Endometrial microvascular endothelial cells (primary cell): Measurements from ENCODE around the gene PAX3. TPM values are rescaled to one million over a fixed set of nuclear protein-coding genes. Genes with fewer than 3 reads are reported as not detected.

Experiments used
- in situ Hi-C: cut with HindIII; loops from 2 replicates; pipeline ENCODE4 v1.10.0; 2017; ENCODE audit warnings: low sequenced_read_pairs, low pct_unique_long_range_greater_than_20kb; ENCODE audit errors: inconsistent ontology term
- total RNA-seq: library from RNA; depleted of rRNA; stranded (reverse); fragments of >200 nt; gene quantifications from one replicate; pipeline ENCODE4 v1.2.3, GENCODE V29; 2015; ENCODE audit errors: inconsistent ontology term

The PAX3 gene
- total RNA-seq, 1 donor from 2014 or later, result not detected

GRCh38 chr2:222301053-222301795 lies 2.4 kb upstream of the PAX3 start:
- in situ Hi-C loops, result loop anchor here (25.0 kb wide), 1 partner anchor 311 kb away; no protein-coding TSS in a partner anchor

- in situ Hi-C loops, result loop anchor here (25.0 kb wide), 1 partner anchor 312 kb away; no protein-coding TSS in a partner anchor
Measured at GRCh38 chr2:222300726-222301052, 1.9 kb upstream of the PAX3 start.

GRCh38 chr2:222299906-222300725 lies 1.3 kb upstream of the PAX3 start:
- in situ Hi-C loops, result loop anchor here (25.0 kb wide), 1 partner anchor 312 kb away; no protein-coding TSS in a partner anchor

- in situ Hi-C loops, result no loop called here
Measured at GRCh38 chr2:222298001-222298310, 842 bp downstream of the PAX3 start.

- in situ Hi-C loops, result no loop called here
Measured at GRCh38 chr2:222297600-222297935, 1.2 kb downstream of the PAX3 start.

GRCh38 chr2:222296911-222297599 lies 1.7 kb downstream of the PAX3 start:
- in situ Hi-C loops, result no loop called here

GRCh38 chr2:222296311-222296741 lies 2.5 kb downstream of the PAX3 start:
- in situ Hi-C loops, result no loop called here

GRCh38 chr2:222295368-222296062 lies 3.3 kb downstream of the PAX3 start:
- in situ Hi-C loops, result no loop called here

GRCh38 chr2:222294996-222295367 lies 3.8 kb downstream of the PAX3 start:
- in situ Hi-C loops, result no loop called here

- in situ Hi-C loops, result no loop called here
Measured at GRCh38 chr2:222293660-222294630, 4.9 kb downstream of the PAX3 start.

GRCh38 chr2:222292149-222293134 lies 6.4 kb downstream of the PAX3 start:
- in situ Hi-C loops, result no loop called here

- in situ Hi-C loops, result no loop called here
Measured at GRCh38 chr2:222291485-222291841, 7.3 kb downstream of the PAX3 start.

- in situ Hi-C loops, result no loop called here
Measured at GRCh38 chr2:222290736-222291484, 7.9 kb downstream of the PAX3 start.

- in situ Hi-C loops, result no loop called here
Measured at GRCh38 chr2:222290401-222290735, 8.4 kb downstream of the PAX3 start.

- in situ Hi-C loops, result no loop called here
Measured at GRCh38 chr2:222289278-222290160, 9.3 kb downstream of the PAX3 start.
